Astrocyte of the cerebellum (primary cell): ENCODE measurements around the gene RTTN.

Experiments
- DNase-seq: peaks from one replicate; pipeline ENCODE4 v3.0.0-alpha.2; 2011; ENCODE audit warnings: low read depth
- H3K4me3 ChIP-seq: 2 replicates; pipeline ENCODE4 v1.5.1; 2011; ENCODE audit warnings: mild to moderate bottlenecking, low read depth, low read length, moderate library complexity
- in situ Hi-C: cut with HindIII; loops from 2 replicates; pipeline ENCODE4 v1.10.0; 2017; ENCODE audit warnings: low sequenced_read_pairs
- TF ChIP-seq, protein P1 (sequence below): IDR thresholded peaks from 2 replicates; pipeline ENCODE4 v1.5.1; 2012; ENCODE audit warnings: low read length, low read depth, moderate library complexity, mild to moderate bottlenecking; ENCODE audit errors: missing control alignments

RTTN gene

DNA sequence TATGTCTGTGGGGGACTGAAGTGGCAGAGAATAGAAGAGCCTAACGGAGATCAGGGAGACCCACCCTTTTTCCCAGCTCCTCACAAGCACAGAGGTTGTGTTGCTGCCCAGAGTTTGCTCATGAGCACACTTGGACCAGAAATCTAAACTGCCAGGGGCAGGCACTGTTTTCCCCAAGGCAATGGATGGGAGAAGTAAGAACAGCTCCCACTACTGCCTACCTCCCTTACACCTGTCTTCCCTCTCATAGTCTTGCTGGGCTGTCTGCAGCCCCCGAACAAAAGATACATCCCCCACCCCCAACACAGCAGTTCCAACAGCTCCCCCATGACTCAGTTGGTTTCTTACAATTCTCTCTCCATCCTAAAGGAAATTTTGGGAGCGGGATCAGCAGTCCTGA is 209.7 kb downstream of the RTTN start:
- no peak overlapping the region for H3K4me3 ChIP-seq
- DNase-seq = no peak
- in situ Hi-C loops = no loop called here
- TF ChIP-seq, protein P1, sequence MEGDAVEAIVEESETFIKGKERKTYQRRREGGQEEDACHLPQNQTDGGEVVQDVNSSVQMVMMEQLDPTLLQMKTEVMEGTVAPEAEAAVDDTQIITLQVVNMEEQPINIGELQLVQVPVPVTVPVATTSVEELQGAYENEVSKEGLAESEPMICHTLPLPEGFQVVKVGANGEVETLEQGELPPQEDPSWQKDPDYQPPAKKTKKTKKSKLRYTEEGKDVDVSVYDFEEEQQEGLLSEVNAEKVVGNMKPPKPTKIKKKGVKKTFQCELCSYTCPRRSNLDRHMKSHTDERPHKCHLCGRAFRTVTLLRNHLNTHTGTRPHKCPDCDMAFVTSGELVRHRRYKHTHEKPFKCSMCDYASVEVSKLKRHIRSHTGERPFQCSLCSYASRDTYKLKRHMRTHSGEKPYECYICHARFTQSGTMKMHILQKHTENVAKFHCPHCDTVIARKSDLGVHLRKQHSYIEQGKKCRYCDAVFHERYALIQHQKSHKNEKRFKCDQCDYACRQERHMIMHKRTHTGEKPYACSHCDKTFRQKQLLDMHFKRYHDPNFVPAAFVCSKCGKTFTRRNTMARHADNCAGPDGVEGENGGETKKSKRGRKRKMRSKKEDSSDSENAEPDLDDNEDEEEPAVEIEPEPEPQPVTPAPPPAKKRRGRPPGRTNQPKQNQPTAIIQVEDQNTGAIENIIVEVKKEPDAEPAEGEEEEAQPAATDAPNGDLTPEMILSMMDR = no peak

DNA sequence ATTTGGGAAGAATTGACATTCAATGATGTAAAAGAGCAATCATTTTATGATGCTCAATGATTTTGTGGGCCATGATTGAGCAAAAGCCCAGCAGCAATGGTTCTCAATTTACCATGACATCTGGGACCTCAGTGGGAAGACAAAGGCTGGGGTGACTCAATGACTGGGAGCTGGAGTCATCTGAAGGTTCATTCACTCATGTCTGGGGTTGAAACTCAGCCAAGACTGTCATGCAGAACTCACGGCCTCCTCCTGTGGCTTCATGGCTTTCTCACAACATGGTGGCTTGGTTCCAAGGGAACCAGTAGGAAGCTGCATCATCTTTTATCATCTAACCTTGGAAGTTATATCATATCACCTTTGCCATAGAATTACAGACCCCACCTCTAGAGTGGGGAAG is 212.7 kb downstream of the RTTN start:
- no peak for DNase-seq
- in situ Hi-C loops = no loop called here
- TF ChIP-seq, protein P1 = no peak
- H3K4me3 ChIP-seq = no peak overlapping the region

DNA sequence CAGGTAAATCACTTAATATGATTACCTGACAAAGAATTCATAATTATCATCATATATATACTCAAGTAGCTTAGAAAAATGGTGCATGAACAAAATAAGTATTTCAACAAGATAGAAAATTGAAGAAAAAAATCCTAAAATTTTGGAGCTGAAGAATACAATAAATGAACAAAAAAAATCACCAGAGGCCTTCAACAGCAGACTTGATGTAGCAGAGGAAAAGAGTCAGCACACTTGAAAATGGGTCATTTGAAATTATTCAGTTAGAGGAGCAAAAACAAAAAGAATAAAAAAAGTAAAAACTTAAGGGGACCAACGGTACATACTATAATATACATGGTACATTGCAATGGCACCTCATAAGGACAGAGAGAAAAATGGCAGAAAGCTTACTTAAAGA is 217.6 kb downstream of the RTTN start:
- no peak for DNase-seq
- H3K4me3 ChIP-seq = no peak overlapping the region
- TF ChIP-seq, protein P1 = no peak
- in situ Hi-C loops = no loop called here

DNA sequence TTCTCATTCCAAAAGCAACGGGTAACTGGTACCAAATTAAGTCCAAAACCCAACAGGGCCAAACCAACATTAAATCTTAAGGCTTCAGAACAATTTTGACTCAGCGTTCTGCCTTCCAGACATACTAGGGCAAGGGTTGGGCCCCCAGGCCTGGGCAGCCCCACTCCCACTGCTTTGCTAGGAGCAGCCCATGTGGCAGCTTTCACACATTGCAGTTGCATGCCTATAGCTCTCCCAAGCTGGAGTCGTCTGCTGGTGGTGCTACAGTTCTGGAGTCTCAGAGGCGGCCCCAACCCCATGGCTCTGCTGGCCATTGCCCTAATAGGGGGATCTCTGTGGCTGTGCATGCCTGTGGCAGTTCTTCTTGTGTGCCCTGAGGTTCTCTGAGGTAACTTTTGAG is 220.2 kb downstream of the RTTN start:
- in situ Hi-C loops = no loop called here
- no peak for DNase-seq
- H3K4me3 ChIP-seq = no peak overlapping the region
- TF ChIP-seq, protein P1 = no peak

DNA sequence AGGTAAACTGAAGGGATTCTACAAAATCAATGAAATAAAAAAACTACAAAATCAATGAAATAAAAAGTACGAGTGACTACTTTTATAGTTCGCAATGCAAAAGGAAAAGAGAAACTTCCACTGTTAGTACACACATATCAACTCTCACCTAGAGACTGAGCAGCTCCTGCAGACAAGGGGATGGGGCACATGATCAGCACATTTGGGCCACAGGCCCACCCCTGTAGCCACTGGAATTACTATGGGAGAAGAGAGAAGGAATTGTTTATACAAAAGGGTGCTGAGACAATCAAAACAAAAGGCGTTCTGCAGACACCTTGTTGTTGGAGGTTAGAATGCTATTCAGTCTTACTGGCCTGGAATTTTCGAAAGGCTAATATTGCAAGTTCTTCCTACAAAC is 223.1 kb downstream of the RTTN start:
- TF ChIP-seq, protein P1 = no peak
- no peak for DNase-seq
- in situ Hi-C loops = no loop called here
- no peak overlapping the region for H3K4me3 ChIP-seq

DNA sequence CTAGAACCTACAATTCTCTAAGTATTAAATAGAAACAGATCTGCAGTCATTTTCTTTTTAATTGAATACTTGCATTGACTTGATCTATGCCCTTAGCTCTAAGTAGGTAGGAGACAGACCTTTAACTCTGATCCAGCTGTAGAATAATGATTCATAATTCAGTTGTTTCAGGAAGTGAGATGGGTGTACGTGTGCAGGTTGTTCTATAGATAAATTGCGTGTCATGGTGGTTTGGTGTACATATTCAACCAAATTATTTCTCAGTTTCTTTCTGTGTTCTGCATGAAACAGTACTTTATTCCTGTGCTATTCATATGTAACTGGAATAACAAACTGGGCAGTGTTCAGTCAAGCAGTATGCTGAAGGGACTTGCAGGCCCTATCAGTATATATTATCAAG is 223.5 kb downstream of the RTTN start:
- TF ChIP-seq, protein P1 = no peak
- in situ Hi-C loops = no loop called here
- DNase-seq = no peak
- no peak overlapping the region for H3K4me3 ChIP-seq
